GM12878 (cell line): Measurements from ENCODE around the gene CHCHD1.

Source experiments
- CHD1 ChIP-seq: IDR thresholded peaks from 2 replicates; pipeline ENCODE4 v1.6.1; 2012; ENCODE audit warnings: low read depth, low read length, improper control_type of control experiment
- CREB1 ChIP-seq: IDR thresholded peaks from 2 replicates; pipeline ENCODE4 v1.6.1; 2012; ENCODE audit warnings: low read depth, mild to moderate bottlenecking, inconsistent platforms
- CTCF ChIP-seq, 3 experiments: IDR thresholded peaks in 2 of 3; conservative IDR thresholded peaks in 1 of 3; 2 replicates each; pipeline ENCODE4 v1.5.1; 2011; ENCODE audit warnings: low read depth in 3 of 3, low read length in 3 of 3, mild to moderate bottlenecking in 3 of 3, control low read depth in 2 of 3, moderate library complexity in 2 of 3, inconsistent platforms in 1 of 3, mixed read lengths in 1 of 3; ENCODE audit not compliant: control insufficient read depth in 2 of 3, insufficient read depth in 1 of 3; ENCODE audit errors: extremely low read depth in 1 of 3
- EZH2 ChIP-seq: IDR thresholded peaks from 2 replicates; pipeline ENCODE4 v1.6.1; 2012; ENCODE audit warnings: low read depth, mild to moderate bottlenecking, control low read depth, inconsistent platforms, low read length, borderline replicate concordance; ENCODE audit not compliant: control insufficient read depth
- FOXK2 ChIP-seq: fragments of 450-650 bp; IDR thresholded peaks from 2 replicates; pipeline ENCODE4 v1.6.1; 2017; ENCODE audit warnings: mild to moderate bottlenecking, moderate library complexity
- GABPA ChIP-seq: IDR thresholded peaks from 2 replicates; pipeline ENCODE4 v1.6.1; 2014; ENCODE audit warnings: antibody characterized with exemption, low read depth, mild to moderate bottlenecking, inconsistent platforms
- NRF1 ChIP-seq: conservative IDR thresholded peaks from 2 replicates; pipeline ENCODE4 v1.6.1; 2011; ENCODE audit warnings: mild to moderate bottlenecking, low read depth, low read length, improper control_type of control experiment
- PAX8 ChIP-seq: fragments of 450-650 bp; IDR thresholded peaks from 2 replicates; pipeline ENCODE4 v1.6.1; 2017; ENCODE audit warnings: mild to moderate bottlenecking, moderate library complexity
- POLR2A ChIP-seq: IDR thresholded peaks from 2 replicates; pipeline ENCODE4 v1.6.1; 2011; ENCODE audit warnings: low read depth, mild to moderate bottlenecking, low read length
- POLR2AphosphoS5 ChIP-seq: IDR thresholded peaks from 2 replicates; pipeline ENCODE4 v1.6.1; 2011; ENCODE audit warnings: mild to moderate bottlenecking, low read length, inconsistent platforms
- ZBTB4 ChIP-seq: fragments of 450-650 bp; formaldehyde crosslinking; IDR thresholded peaks from 2 replicates; pipeline ENCODE4 v1.4.0; 2022; ENCODE audit warnings: mild to moderate bottlenecking, moderate library complexity
- ZNF274 ChIP-seq: IDR thresholded peaks from one replicate; pipeline ENCODE4 v1.8.0; 2011; ENCODE audit not compliant: insufficient read length, insufficient read depth
- TF ChIP-seq, protein P1 (sequence below): IDR thresholded peaks from 2 replicates; pipeline ENCODE4 v1.6.1; 2011; ENCODE audit warnings: borderline replicate concordance, low read depth, mild to moderate bottlenecking, moderate library complexity, mixed read lengths, low read length; ENCODE audit not compliant: insufficient read depth; ENCODE audit errors: extremely low read length

DNA sequence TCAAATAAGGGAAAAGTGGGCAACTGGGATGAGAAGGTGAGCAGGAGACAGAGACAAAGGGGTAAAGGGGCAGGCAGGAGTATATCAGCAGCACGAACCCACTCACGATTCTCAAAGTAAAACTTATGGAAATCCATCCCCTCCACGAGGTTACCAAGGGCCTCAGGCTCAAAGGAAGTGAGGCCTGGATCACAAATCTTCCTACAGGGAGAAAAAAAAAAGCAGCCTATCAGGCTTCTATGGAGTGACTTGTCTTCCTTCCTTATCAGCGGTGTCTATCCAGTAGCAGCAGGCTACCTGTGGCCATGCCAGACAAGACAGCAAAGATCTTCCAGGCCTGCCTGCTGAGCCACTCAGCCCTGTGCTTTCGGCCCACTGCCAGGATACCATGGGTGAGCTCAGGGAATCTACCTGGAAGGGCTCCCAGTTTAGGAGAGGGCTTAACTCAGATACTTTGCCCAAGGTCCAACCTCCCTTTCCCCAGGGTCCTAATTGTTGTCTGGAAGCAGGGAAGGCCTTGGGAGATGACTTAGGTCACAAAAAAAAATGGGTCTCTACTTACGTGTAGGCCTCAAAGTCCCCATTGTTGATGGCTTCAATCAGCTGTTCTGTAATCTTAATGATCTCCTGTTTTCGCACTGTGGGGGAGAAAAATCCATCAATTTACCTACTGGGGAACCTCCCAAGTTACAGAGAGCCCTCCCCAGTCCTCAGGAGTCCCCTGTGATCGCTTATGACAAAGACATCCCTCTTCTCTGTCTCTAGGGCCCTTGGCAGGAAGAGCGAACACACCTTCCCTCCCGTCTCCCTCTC lies 35.3 kb downstream of the CHCHD1 start:
- TF ChIP-seq ZBTB4, result no peak
- TF ChIP-seq, protein P1, sequence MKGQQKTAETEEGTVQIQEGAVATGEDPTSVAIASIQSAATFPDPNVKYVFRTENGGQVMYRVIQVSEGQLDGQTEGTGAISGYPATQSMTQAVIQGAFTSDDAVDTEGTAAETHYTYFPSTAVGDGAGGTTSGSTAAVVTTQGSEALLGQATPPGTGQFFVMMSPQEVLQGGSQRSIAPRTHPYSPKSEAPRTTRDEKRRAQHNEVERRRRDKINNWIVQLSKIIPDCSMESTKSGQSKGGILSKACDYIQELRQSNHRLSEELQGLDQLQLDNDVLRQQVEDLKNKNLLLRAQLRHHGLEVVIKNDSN, result no peak
- TF ChIP-seq ZNF274, result no peak
- no peak for TF ChIP-seq POLR2AphosphoS5
- no peak for TF ChIP-seq FOXK2
- TF ChIP-seq GABPA, result no peak
- no peak for TF ChIP-seq CREB1
- TF ChIP-seq CHD1, result no peak
- TF ChIP-seq CTCF (IDR thresholded peaks at IDR 0.05 in 2 of 3, conservative IDR thresholded peaks at IDR 0.05 in 1 of 3; ENCODE audit: control insufficient read depth in 2 of 3, extremely low read depth in 1 of 3, insufficient read depth in 1 of 3, low read depth in 3 of 3, low read length in 3 of 3), result no peak
- no peak for TF ChIP-seq POLR2A
- no peak for TF ChIP-seq EZH2
- TF ChIP-seq PAX8, result no peak
- TF ChIP-seq NRF1, result no peak
